GM12873 (cell line): ENCODE data around the gene HHEX.

ENCODE experiments used
- CTCF ChIP-seq: IDR thresholded peaks from 2 replicates; pipeline ENCODE4 v1.5.1; 2012; ENCODE audit warnings: low read depth, mild to moderate bottlenecking, moderate library complexity, low read length, control low read depth; ENCODE audit not compliant: insufficient read depth; ENCODE audit errors: missing control alignments

HHEX gene

GRCh38 chr10:92693534-92693893, 3.8 kb downstream of the HHEX start:
- no peak for TF ChIP-seq CTCF

GRCh38 chr10:92695679-92696605, 6.2 kb downstream of the HHEX start:
- no peak for TF ChIP-seq CTCF

GRCh38 chr10:92696606-92697383, 7.0 kb downstream of the HHEX start:
- TF ChIP-seq CTCF, result no peak

GRCh38 chr10:92697663-92698511, 8.1 kb downstream of the HHEX start:
- TF ChIP-seq CTCF, result no peak

GRCh38 chr10:92699193-92699517, 9.4 kb downstream of the HHEX start:
- no peak for TF ChIP-seq CTCF

- TF ChIP-seq CTCF, result no peak
These were observed 10.0 kb downstream of the HHEX start for GRCh38 chr10:92699518-92700381.
